Neural cell (in vitro differentiated cells): Measurements from ENCODE around the gene NOS1AP.

Experiments used
- CTCF ChIP-seq: fragments of 450-650 bp; IDR thresholded peaks from 2 replicates; pipeline ENCODE4 v1.5.1; 2014; ENCODE audit warnings: antibody characterized with exemption, mild to moderate bottlenecking, moderate library complexity; ENCODE audit not compliant: poor library complexity, severe bottlenecking
- EZH2 ChIP-seq: fragments of 200-600, 300-800 bp; shearing (Covaris generic), sonication (generic); IDR thresholded peaks from 2 replicates; pipeline ENCODE4 v1.6.1; 2014; ENCODE audit warnings: antibody characterized with exemption, low read length, borderline replicate concordance, mild to moderate bottlenecking; ENCODE audit not compliant: insufficient read depth, poor library complexity, severe bottlenecking
- TAF1 ChIP-seq: IDR thresholded peaks from 2 replicates; pipeline ENCODE4 v1.6.1; 2012; ENCODE audit warnings: low read depth

- TF ChIP-seq CTCF (no peak), EZH2 (no peak), TAF1 (no peak)
Observed at GRCh38 chr1:162291000-162291399, 221.5 kb downstream of the NOS1AP start.
